ENCODE results near the gene ZSWIM5.
"Not testable (repeated sequence)": the region's sequence is repeated elsewhere in the genome, so short reads cannot be mapped to it uniquely, and the experiment has no call there.

The ZSWIM5 gene

GRCh38 chr1:45002650-45003645, 203.5 kb downstream of the ZSWIM5 start:
- peaks cover 15% of the 10 kb centered on the region for H3K4me1 Mint-ChIP-seq
- no peaks in the 10 kb centered on the region for H3K9me3 Mint-ChIP-seq
- H3K36me3 Mint-ChIP-seq: peaks cover 53% of the 10 kb centered on the region
- no peak for ATAC-seq
- DNase-seq (ENCODE audit: low spot score in 2 of 2): no peak
- peak overlapping the region; percentile 58 for H3K27ac Mint-ChIP-seq
- no peak overlapping the region for H3K4me3 Mint-ChIP-seq

GRCh38 chr1:45001576-45001975, 204.8 kb downstream of the ZSWIM5 start:
- DNase-seq (ENCODE audit: low spot score in 2 of 2); H3K4me1 Mint-ChIP-seq; H3K9me3 Mint-ChIP-seq; H3K4me3 Mint-ChIP-seq; ATAC-seq: not testable (repeated sequence)
- peak overlapping the region; percentile 80 for H3K27ac Mint-ChIP-seq
- H3K36me3 Mint-ChIP-seq: peaks cover 43% of the 10 kb centered on the region

GRCh38 chr1:45001011-45001481, 205.4 kb downstream of the ZSWIM5 start:
- Mint-ChIP-seq H3K27ac (peak overlapping the region; percentile 80), H3K9me3 (no peaks in the 10 kb centered on the region), H3K36me3 (peaks cover 38% of the 10 kb centered on the region), H3K4me1 (peaks cover 10% of the 10 kb centered on the region), H3K4me3 (no peak overlapping the region)
- ATAC-seq (peak; percentile 37), DNase-seq (ENCODE audit: low spot score in 2 of 2) (no peak)

GRCh38 chr1:44999232-44999631, 207.2 kb downstream of the ZSWIM5 start:
- H3K4me1 Mint-ChIP-seq: peaks cover 10% of the 10 kb centered on the region
- ATAC-seq (no peak), DNase-seq (ENCODE audit: low spot score in 2 of 2) (no peak)
- no peak overlapping the region for H3K27ac Mint-ChIP-seq
- H3K9me3 Mint-ChIP-seq: no peaks in the 10 kb centered on the region
- peaks cover 22% of the 10 kb centered on the region for H3K36me3 Mint-ChIP-seq
- H3K4me3 Mint-ChIP-seq: no peak overlapping the region

- peaks cover 3% of the 10 kb centered on the region for H3K4me1 Mint-ChIP-seq
- no peaks in the 10 kb centered on the region for H3K9me3 Mint-ChIP-seq
- H3K36me3 Mint-ChIP-seq: no peaks in the 10 kb centered on the region
- no peak for DNase-seq (ENCODE audit: low spot score in 2 of 2)
- no peak overlapping the region for H3K4me3 Mint-ChIP-seq
- ATAC-seq: no peak
- H3K27ac Mint-ChIP-seq: no peak overlapping the region
Measured at GRCh38 chr1:44995467-44996238, 210.8 kb downstream of the ZSWIM5 start.

- Mint-ChIP-seq H3K4me1 (no peaks in the 10 kb centered on the region), H3K36me3 (no peaks in the 10 kb centered on the region), H3K4me3 (no peak overlapping the region), H3K27ac (no peak overlapping the region), H3K9me3 (no peaks in the 10 kb centered on the region)
- ATAC-seq: no peak
- DNase-seq (ENCODE audit: low spot score in 2 of 2): no peak
Measured at GRCh38 chr1:44994309-44994898, 212.0 kb downstream of the ZSWIM5 start.

- Mint-ChIP-seq H3K36me3 (peaks cover 9% of the 10 kb centered on the region), H3K9me3 (no peaks in the 10 kb centered on the region), H3K4me3 (no peak overlapping the region), H3K4me1 (peaks cover 15% of the 10 kb centered on the region), H3K27ac (no peak overlapping the region)
- no peak for DNase-seq (ENCODE audit: low spot score in 2 of 2)
- ATAC-seq: no peak
Measured at GRCh38 chr1:44988531-44989156, 217.8 kb downstream of the ZSWIM5 start.

- Mint-ChIP-seq H3K27ac (peak overlapping the region; percentile 94), H3K36me3 (peaks cover 17% of the 10 kb centered on the region), H3K9me3 (no peaks in the 10 kb centered on the region), H3K4me3 (peak overlapping the region; percentile 98), H3K4me1 (peaks cover 15% of the 10 kb centered on the region)
- DNase-seq (ENCODE audit: low spot score in 2 of 2) (no peak), ATAC-seq (no peak)
Measured at GRCh38 chr1:44985747-44986359, 220.6 kb downstream of the ZSWIM5 start.

GRCh38 chr1:44977372-44977771, 229.0 kb downstream of the ZSWIM5 start:
- not testable (repeated sequence) for H3K27ac Mint-ChIP-seq
- H3K36me3 Mint-ChIP-seq: peaks cover 91% of the 10 kb centered on the region

GRCh38 chr1:44976252-44976651, 230.2 kb downstream of the ZSWIM5 start:
- H3K4me3 Mint-ChIP-seq: no peak overlapping the region

More at GRCh38 chr1:44977372-44977771, 229.0 kb downstream of the ZSWIM5 start:
- DNase-seq (ENCODE audit: low spot score in 2 of 2); ATAC-seq; H3K4me1 Mint-ChIP-seq; H3K9me3 Mint-ChIP-seq; H3K4me3 Mint-ChIP-seq: not testable (repeated sequence)

GRCh38 chr1:44973645-44974044, 232.8 kb downstream of the ZSWIM5 start:
- Mint-ChIP-seq H3K4me3 (no peak overlapping the region), H3K36me3 (peaks cover 88% of the 10 kb centered on the region), H3K9me3 (no peaks in the 10 kb centered on the region), H3K4me1 (peaks cover 7% of the 10 kb centered on the region), H3K27ac (peak overlapping the region; percentile 55)
- no peak for ATAC-seq
- DNase-seq (ENCODE audit: low spot score in 2 of 2): no peak

More at GRCh38 chr1:44976252-44976651, 230.2 kb downstream of the ZSWIM5 start:
- Mint-ChIP-seq H3K4me1 (peaks cover 7% of the 10 kb centered on the region), H3K9me3 (no peaks in the 10 kb centered on the region), H3K27ac (no peak overlapping the region), H3K36me3 (peaks cover 97% of the 10 kb centered on the region)
- ATAC-seq (no peak), DNase-seq (ENCODE audit: low spot score in 2 of 2) (no peak)

- Mint-ChIP-seq H3K36me3 (peaks cover 78% of the 10 kb centered on the region), H3K27ac (no peak overlapping the region), H3K9me3 (no peaks in the 10 kb centered on the region), H3K4me1 (peaks cover 7% of the 10 kb centered on the region), H3K4me3 (no peak overlapping the region)
- no peak for DNase-seq (ENCODE audit: low spot score in 2 of 2)
- ATAC-seq: no peak
Measured at GRCh38 chr1:44970317-44970716, 236.1 kb downstream of the ZSWIM5 start.
